ENCODE measurements around the gene TEP1. TPM values are rescaled to one million over a fixed set of nuclear protein-coding genes. Genes with fewer than 3 reads are reported as not detected.

Gene TEP1
- total and polyA plus RNA-seq, 2 of the 8 experiments (the other 6 are each of a cell fraction or from before 2014, with no cell fraction given), result 6.9 to 10.7 TPM

DNA sequence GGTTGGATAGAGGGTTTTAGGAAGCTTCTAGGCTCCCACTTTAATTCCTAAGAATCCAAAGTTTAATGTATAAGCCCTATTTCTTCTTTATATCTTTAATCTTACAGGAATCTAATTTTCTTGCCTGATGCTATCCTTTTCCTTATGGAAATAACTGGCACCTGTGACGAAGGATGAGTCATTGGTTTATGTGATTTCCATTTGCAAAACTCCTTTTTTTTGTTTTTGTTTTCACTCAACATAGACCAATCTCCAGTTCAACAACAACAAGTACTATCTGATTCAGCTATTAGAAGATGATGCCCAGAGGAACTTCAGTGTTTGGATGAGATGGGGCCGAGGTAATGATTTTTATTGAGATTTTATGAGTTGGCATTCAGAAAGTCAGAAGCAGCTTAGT lies 63.0 kb downstream of the TEP1 start (continued):
- TF ChIP-seq CHD7 (IDR thresholded peaks at IDR 0.05; ENCODE audit: insufficient replicate concordance, low read length), result no peak
- TF ChIP-seq POLR2A (IDR thresholded peaks at IDR 0.05; ENCODE audit: control extremely low read depth in 1 of 2, low read depth in 2 of 2, low read length in 2 of 2), result no peak
- no peak for TF ChIP-seq ATF2 (IDR thresholded peaks at IDR 0.05; ENCODE audit: low read length)
- no peak for TF ChIP-seq SIN3A (conservative IDR thresholded peaks at IDR 0.05 in 1 of 2, IDR thresholded peaks at IDR 0.05 in 1 of 2; ENCODE audit: low read depth in 1 of 2, low read length in 2 of 2)
- TF ChIP-seq GABPA (IDR thresholded peaks at IDR 0.05; ENCODE audit: borderline replicate concordance, insufficient read depth, low read length), result no peak
- no peak for TF ChIP-seq CREB1 (IDR thresholded peaks at IDR 0.05)
- no peak for TF ChIP-seq POLR2AphosphoS5 (IDR thresholded peaks at IDR 0.05; ENCODE audit: low read depth, low read length)
- TF ChIP-seq EGR1 (IDR thresholded peaks at IDR 0.05; ENCODE audit: borderline replicate concordance, low read depth, low read length), result no peak
- no peak for TF ChIP-seq HDAC2 (IDR thresholded peaks at IDR 0.05; ENCODE audit: borderline replicate concordance in 1 of 2, low read depth in 2 of 2, low read length in 2 of 2)
- no peak for TF ChIP-seq JUN (IDR thresholded peaks at IDR 0.05; ENCODE audit: low read depth, low read length)
